IMR-90 (cell line): ENCODE measurements around the gene SDR39U1. TPM values are rescaled to one million over a fixed set of nuclear protein-coding genes. Genes with fewer than 3 reads are reported as not detected.

Experiments used
- ATAC-seq: fragments of 200-7000 bp; cut with Tn5 transposase; 2 replicates; pipeline ENCODE4 v1.9.1; 2020; ENCODE audit warnings: low read depth, mild to moderate bottlenecking, moderate library complexity
- BruUV-seq: library from RNA; stranded (reverse); fragments of 400-500 nt; replicated peaks from 2 replicates; lab custom pipeline; 2021; lab: Mats Ljungman, UMichigan
- CTCF ChIA-PET: fragments of 300-600 bp; formaldehyde crosslinking; extraction: SDS; loops from one replicate; lab custom pipeline; 2021; ENCODE audit warnings: antibody characterized with exemption; lab: Yijun Ruan, JAX
- POLR2A ChIA-PET: fragments of 300-600 bp; sonication (Branson Sonifier 250); formaldehyde crosslinking; loops from one replicate; lab custom pipeline; 2022; ENCODE audit warnings: antibody characterized with exemption; ENCODE audit not compliant: unreplicated experiment; lab: Charles Lee
- DNase-seq: peaks from one replicate; pipeline ENCODE4 v3.0.0; 2013
- H2AFZ ChIP-seq: replicated peaks from 2 replicates; pipeline ENCODE3; 2013; ENCODE audit warnings: low read length, mild to moderate bottlenecking; ENCODE audit not compliant: poor library complexity
- H2AK5ac ChIP-seq: 2 replicates; pipeline ENCODE4 v1.6.1; 2013; ENCODE audit warnings: low read depth, low read length, inconsistent platforms
- H2AK9ac ChIP-seq: replicated peaks from 2 replicates; pipeline ENCODE3; 2013; ENCODE audit warnings: mild to moderate bottlenecking, low read depth, low read length, moderate library complexity; ENCODE audit not compliant: poor library complexity
- H2BK120ac ChIP-seq: 2 replicates; pipeline ENCODE4 v1.6.1; 2013; ENCODE audit warnings: low read depth, low read length, inconsistent platforms
- H2BK15ac ChIP-seq: 3 replicates; pipeline ENCODE4 v1.6.1; 2013; ENCODE audit warnings: low read depth, low read length, inconsistent platforms
- H2BK20ac ChIP-seq: 2 replicates; pipeline ENCODE4 v1.6.1; 2013; ENCODE audit warnings: low read depth, mild to moderate bottlenecking, inconsistent platforms, low read length, moderate library complexity
- H2BK5ac ChIP-seq: 2 replicates; pipeline ENCODE4 v1.6.1; 2013; ENCODE audit warnings: mild to moderate bottlenecking, low read depth, low read length, inconsistent platforms; ENCODE audit not compliant: poor library complexity, severe bottlenecking
- H3K14ac ChIP-seq: replicated peaks from 2 replicates; pipeline ENCODE4 v1.6.1; 2013; ENCODE audit warnings: low read depth, low read length, inconsistent platforms
- H3K18ac ChIP-seq: 2 replicates; pipeline ENCODE4 v1.6.1; 2013; ENCODE audit warnings: low read depth, low read length, control low read depth
- H3K23ac ChIP-seq: 2 replicates; pipeline ENCODE4 v1.6.1; 2013; ENCODE audit warnings: low read depth, low read length, inconsistent platforms
- H3K27ac ChIP-seq: 2 replicates; pipeline ENCODE4 v1.5.1; 2013; ENCODE audit warnings: mild to moderate bottlenecking, control low read depth, low read length; ENCODE audit not compliant: insufficient read depth
- H3K27me3 ChIP-seq: 2 replicates; pipeline ENCODE4 v1.6.1; 2013; ENCODE audit warnings: low read length; ENCODE audit not compliant: control insufficient read depth, insufficient read depth
- H3K36me3 ChIP-seq: 2 replicates; pipeline ENCODE4 v1.6.1; 2013; ENCODE audit warnings: low read length, mixed read lengths; ENCODE audit not compliant: control insufficient read depth, insufficient read depth
- H3K4ac ChIP-seq: 2 replicates; pipeline ENCODE4 v1.6.1; 2013; ENCODE audit warnings: low read depth, low read length, inconsistent platforms
- H3K4me1 ChIP-seq: 2 replicates; pipeline ENCODE4 v1.6.1; 2013; ENCODE audit warnings: low read length, mixed read lengths; ENCODE audit not compliant: control insufficient read depth, insufficient read depth
- H3K4me2 ChIP-seq: 2 replicates; pipeline ENCODE4 v1.6.1; 2013; ENCODE audit warnings: low read depth, mild to moderate bottlenecking, control low read depth, low read length, moderate library complexity
- H3K4me3 ChIP-seq: 2 replicates; pipeline ENCODE4 v1.5.1; 2013; ENCODE audit warnings: low read depth, mild to moderate bottlenecking, control low read depth, low read length, moderate library complexity; ENCODE audit not compliant: insufficient read depth
- H3K56ac ChIP-seq: 2 replicates; pipeline ENCODE4 v1.6.1; 2013; ENCODE audit warnings: low read length, inconsistent platforms; ENCODE audit not compliant: insufficient read depth; ENCODE audit errors: extremely low read depth
- H3K79me1 ChIP-seq, 2 experiments: 2 replicates each; pipeline ENCODE4 v1.6.1; 2013; ENCODE audit warnings: low read length in 2 of 2, inconsistent platforms in 1 of 2, low read depth in 1 of 2
- H3K9ac ChIP-seq: 2 replicates; pipeline ENCODE4 v1.6.1; 2013; ENCODE audit warnings: low read depth, low read length, control low read depth
- H3K9me1 ChIP-seq: 2 replicates; pipeline ENCODE4 v1.6.1; 2013; ENCODE audit warnings: low read length, inconsistent platforms; ENCODE audit not compliant: insufficient read depth
- H3K9me3 ChIP-seq: 2 replicates; pipeline ENCODE4 v1.6.1; 2013; ENCODE audit warnings: low read length; ENCODE audit not compliant: control insufficient read depth, insufficient read depth
- H4K20me1 ChIP-seq: 2 replicates; pipeline ENCODE4 v1.6.1; 2013; ENCODE audit warnings: low read length, inconsistent platforms; ENCODE audit not compliant: insufficient read depth
- H4K5ac ChIP-seq: 2 replicates; pipeline ENCODE4 v1.6.1; 2013; ENCODE audit warnings: mild to moderate bottlenecking, low read depth, low read length, control low read depth
- H4K8ac ChIP-seq, 2 experiments: 2 replicates each; pipeline ENCODE4 v1.6.1; 2013; ENCODE audit warnings: low read depth in 2 of 2, low read length in 2 of 2, control low read depth in 1 of 2, inconsistent platforms in 1 of 2
- H4K91ac ChIP-seq: 2 replicates; pipeline ENCODE4 v1.6.1; 2013; ENCODE audit warnings: low read depth, low read length, inconsistent platforms; ENCODE audit not compliant: insufficient read depth
- BHLHE40 ChIP-seq: fragments of 150-350 bp; IDR thresholded peaks from 2 replicates; pipeline ENCODE4 v1.6.1; 2016; ENCODE audit warnings: mild to moderate bottlenecking, low read depth, low read length
- CTCF ChIP-seq: conservative IDR thresholded peaks from 2 replicates; pipeline ENCODE4 v1.5.1; 2012; ENCODE audit warnings: mild to moderate bottlenecking, low read depth, low read length, improper control_type of control experiment
- FOS ChIP-seq: fragments of 150-350 bp; IDR thresholded peaks from 2 replicates; pipeline ENCODE4 v1.6.1; 2016; ENCODE audit warnings: low read depth, low read length
- NFE2L2 ChIP-seq: fragments of 150-350 bp; IDR thresholded peaks from 2 replicates; pipeline ENCODE4 v1.6.1; 2016; ENCODE audit warnings: low read depth, mild to moderate bottlenecking, low read length
- POLR2A ChIP-seq: IDR thresholded peaks from 2 replicates; pipeline ENCODE4 v1.6.1; 2012; ENCODE audit warnings: mild to moderate bottlenecking, low read depth, low read length
- RAD21 ChIP-seq: IDR thresholded peaks from 2 replicates; pipeline ENCODE4 v1.6.1; 2012; ENCODE audit warnings: low read length, improper control_type of control experiment
- RFX5 ChIP-seq: IDR thresholded peaks from 2 replicates; pipeline ENCODE4 v1.8.0; 2012; ENCODE audit warnings: low read depth, mild to moderate bottlenecking, low read length, moderate library complexity
- WGBS, 2 experiments: methylation state at CpG; one replicate each; pipeline versions ENCODE4 v1.1.5 to v1.1.7; 2013; ENCODE audit warnings: missing lambda C conversion rate in 2 of 2; ENCODE audit not compliant: insufficient read length in 1 of 2; ENCODE audit errors: extremely low coverage in 2 of 2; 5-methylcytosine and 5-hydroxymethylcytosine counted together
- dilution Hi-C: fragments of 300-500 bp; cut with HindIII; formaldehyde crosslinking; loops from one replicate; pipeline ENCODE4 v1.14.3; 2018; ENCODE audit warnings: low sequenced_read_pairs; ENCODE audit not compliant: unreplicated experiment
- in situ Hi-C: fragments of 300-500 bp; cut with MboI; formaldehyde crosslinking; loops from 3 replicates; pipeline ENCODE4 v1.14.3; 2019; ENCODE audit warnings: low sequenced_read_pairs, inconsistent platforms, mixed read lengths
- intact Hi-C: fragments of 100-400 bp; cut with micrococcal nuclease; formaldehyde crosslinking; loops from 2 replicates; pipeline ENCODE4 v1.10.0; 2022
- polyA plus RNA-seq, 3 experiments: library from polyadenylated mRNA; depleted of rRNA; stranded (reverse); fragments of >200 nt; gene quantifications; 2 replicates each; pipeline ENCODE4 v1.2.3, GENCODE V29; 2012; ENCODE audit warnings: low replicate concordance in 1 of 3
- total RNA-seq: library from RNA; depleted of rRNA; stranded (reverse); fragments of >200 nt; gene quantifications from 2 replicates; pipeline ENCODE4 v1.2.3, GENCODE V29; 2012
- TF ChIP-seq, protein P1 (sequence below): fragments of 150-350 bp; IDR thresholded peaks from 2 replicates; pipeline ENCODE4 v1.6.1; 2017; ENCODE audit warnings: mild to moderate bottlenecking, antibody characterized with exemption, low read length, low read depth

Gene SDR39U1
- total and polyA plus RNA-seq, 2 of the 4 experiments (the other 2 are of a cell fraction) = 7.5 to 46.3 TPM

DNA sequence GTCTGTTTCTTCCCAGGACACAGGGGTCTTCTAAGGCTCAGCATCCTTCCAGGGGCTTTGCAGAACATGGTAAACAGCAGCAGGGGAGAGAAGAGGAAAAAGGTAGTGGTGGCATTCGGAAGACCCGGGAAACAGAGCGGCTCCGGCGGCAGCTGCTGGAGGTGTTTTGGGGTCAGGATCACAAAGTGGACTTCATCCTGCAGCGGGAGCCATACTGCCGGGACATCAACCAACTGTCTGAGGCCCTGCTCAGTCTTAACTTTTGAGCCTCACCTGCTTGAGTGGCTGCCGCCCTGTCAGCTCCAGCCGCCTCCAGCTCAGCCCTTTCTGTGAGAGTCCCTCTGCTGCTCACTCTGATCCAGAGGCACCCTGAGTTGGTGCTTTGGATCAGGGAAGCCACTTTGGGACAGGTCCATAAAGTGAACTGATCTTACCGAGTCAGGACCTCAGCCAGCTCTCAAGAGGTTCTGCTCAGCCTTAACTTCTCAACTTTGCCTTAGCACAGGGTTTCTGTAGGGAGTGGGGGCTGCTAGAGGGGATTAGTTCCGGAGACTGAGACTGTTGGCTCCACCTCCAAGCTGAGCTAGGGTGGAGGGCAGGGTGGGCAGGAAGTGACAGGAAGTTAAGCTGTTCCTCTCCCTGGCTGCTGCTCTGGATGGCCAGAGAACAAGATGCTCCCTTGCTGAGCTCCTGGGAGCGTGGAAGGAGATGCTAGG, 5.4 kb downstream of the SDR39U1 start:
- Histone ChIP-seq H3K4me1 (peaks cover 6% of the 10 kb centered on the region), H3K56ac (no peak overlapping the region), H2AK5ac (no peak overlapping the region), H4K8ac (no peak overlapping the region), H2BK120ac (no peak overlapping the region), H3K27ac (no peak overlapping the region), H3K23ac (no peak overlapping the region), H2BK15ac (no peak overlapping the region), H3K4ac (no peak overlapping the region), H3K36me3 (peaks cover 57% of the 10 kb centered on the region), H2BK20ac (no peak overlapping the region), H3K9me1 (no peaks in the 10 kb centered on the region), H2AFZ (no peak overlapping the region), H4K20me1 (peaks cover 20% of the 10 kb centered on the region), H3K4me2 (no peak overlapping the region), H4K91ac (no peak overlapping the region), H3K14ac (no peak overlapping the region), H3K9me3 (no peaks in the 10 kb centered on the region), H3K9ac (no peak overlapping the region), H4K5ac (no peak overlapping the region), H3K4me3 (no peak overlapping the region), H2AK9ac (no peak overlapping the region), H3K18ac (no peak overlapping the region), H3K79me1 (peaks cover 24 to 50% of the 10 kb centered on the region in 2 experiments), H2BK5ac (no peak overlapping the region), H3K27me3 (no peaks in the 10 kb centered on the region)
- in situ Hi-C loops (loop anchor here (5.0 to 25.0 kb wide), 5 partner anchors 72 to 1125 kb away; partner anchors contain the start of genes BCL2L2, FITM1, GMPR2 and NEDD8), dilution Hi-C loops (no loop called here), intact Hi-C loops (loop anchor here (10.0 kb wide), 1 partner anchor 222 kb away; the partner anchor contains the start of genes CHMP4A and MDP1)
- WGBS, 2 experiments = 81% methylated on average over 10 of the region's 12 CpGs; no CpG with 5 or more reads in 1 of the 2 experiments
- no peak for DNase-seq
- ATAC-seq = no peak
- no TSS peak for BruUV-seq
- ChIA-PET POLR2A (interaction anchor here (1.4 kb wide), 1 partner anchor 18 kb away, joined by 4 read pairs; no protein-coding TSS in a partner anchor), CTCF (interaction anchor here (0.6 to 3.4 kb wide), 8 partner anchors 28 to 119 kb away, joined by 3 to 28 read pairs (median 3); no protein-coding TSS in a partner anchor)
- TF ChIP-seq RFX5 = no peak
- no peak for TF ChIP-seq RAD21
- no peak for TF ChIP-seq FOS
- no peak for TF ChIP-seq POLR2A
- no peak for TF ChIP-seq CTCF
- TF ChIP-seq BHLHE40 = no peak
- TF ChIP-seq, protein P1, sequence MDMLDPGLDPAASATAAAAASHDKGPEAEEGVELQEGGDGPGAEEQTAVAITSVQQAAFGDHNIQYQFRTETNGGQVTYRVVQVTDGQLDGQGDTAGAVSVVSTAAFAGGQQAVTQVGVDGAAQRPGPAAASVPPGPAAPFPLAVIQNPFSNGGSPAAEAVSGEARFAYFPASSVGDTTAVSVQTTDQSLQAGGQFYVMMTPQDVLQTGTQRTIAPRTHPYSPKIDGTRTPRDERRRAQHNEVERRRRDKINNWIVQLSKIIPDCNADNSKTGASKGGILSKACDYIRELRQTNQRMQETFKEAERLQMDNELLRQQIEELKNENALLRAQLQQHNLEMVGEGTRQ = no peak
- TF ChIP-seq NFE2L2 = no peak
